HG03469 (cell line): ENCODE results near the gene CC2D1A.

Experiments used
- ATAC-seq: cut with Tn5 transposase; IDR thresholded peaks from one replicate; pipeline ENCODE4 v1.9.1; 2021; ENCODE audit warnings: mild to moderate bottlenecking, moderate library complexity, moderate number of reproducible peaks; ENCODE audit not compliant: unreplicated experiment

The CC2D1A gene

DNA sequence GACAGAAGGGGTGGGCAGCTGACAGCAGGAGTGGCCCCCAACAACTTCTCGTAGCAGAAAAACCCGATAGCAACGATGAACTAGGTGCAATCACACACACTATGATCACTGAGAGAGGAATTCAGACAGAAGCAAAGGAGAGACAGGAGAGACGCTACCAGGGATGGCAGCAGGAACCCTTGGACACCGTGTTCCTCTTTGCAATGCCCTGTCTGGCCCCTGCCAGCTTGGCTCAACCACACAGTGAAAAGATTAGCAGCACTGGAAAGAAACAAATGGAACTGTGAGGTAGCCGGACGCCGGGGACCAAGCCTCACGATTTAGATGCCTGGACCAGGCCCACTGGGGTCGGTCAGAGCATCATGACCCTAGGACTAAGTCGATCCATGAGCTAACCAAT, 69.9 kb downstream of the CC2D1A start:
- ATAC-seq, result no peak

- ATAC-seq, result no peak
These were observed 70.4 kb downstream of the CC2D1A start for GRCh38 chr19:13976446-13976845.

DNA sequence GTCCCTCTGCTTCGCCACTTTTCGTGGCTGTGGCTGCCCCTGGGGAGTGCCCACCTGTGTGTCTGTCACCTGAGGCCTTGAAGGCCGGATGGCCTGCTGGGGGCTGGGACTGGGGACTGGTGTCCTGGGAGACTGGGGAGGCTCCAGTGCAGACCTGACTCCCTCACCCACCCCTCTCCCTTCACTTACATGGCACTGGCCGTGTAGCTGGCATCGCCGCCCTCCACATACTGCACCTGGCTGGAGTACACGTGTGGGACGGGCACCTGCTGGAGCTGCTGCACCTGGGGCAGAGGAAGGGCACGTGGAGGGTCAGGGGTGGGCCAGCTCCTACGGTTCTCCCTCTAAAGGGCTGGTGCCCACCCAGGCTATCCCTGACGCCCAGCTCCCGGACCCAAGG, 71.8 kb downstream of the CC2D1A start:
- ATAC-seq, result no peak

DNA sequence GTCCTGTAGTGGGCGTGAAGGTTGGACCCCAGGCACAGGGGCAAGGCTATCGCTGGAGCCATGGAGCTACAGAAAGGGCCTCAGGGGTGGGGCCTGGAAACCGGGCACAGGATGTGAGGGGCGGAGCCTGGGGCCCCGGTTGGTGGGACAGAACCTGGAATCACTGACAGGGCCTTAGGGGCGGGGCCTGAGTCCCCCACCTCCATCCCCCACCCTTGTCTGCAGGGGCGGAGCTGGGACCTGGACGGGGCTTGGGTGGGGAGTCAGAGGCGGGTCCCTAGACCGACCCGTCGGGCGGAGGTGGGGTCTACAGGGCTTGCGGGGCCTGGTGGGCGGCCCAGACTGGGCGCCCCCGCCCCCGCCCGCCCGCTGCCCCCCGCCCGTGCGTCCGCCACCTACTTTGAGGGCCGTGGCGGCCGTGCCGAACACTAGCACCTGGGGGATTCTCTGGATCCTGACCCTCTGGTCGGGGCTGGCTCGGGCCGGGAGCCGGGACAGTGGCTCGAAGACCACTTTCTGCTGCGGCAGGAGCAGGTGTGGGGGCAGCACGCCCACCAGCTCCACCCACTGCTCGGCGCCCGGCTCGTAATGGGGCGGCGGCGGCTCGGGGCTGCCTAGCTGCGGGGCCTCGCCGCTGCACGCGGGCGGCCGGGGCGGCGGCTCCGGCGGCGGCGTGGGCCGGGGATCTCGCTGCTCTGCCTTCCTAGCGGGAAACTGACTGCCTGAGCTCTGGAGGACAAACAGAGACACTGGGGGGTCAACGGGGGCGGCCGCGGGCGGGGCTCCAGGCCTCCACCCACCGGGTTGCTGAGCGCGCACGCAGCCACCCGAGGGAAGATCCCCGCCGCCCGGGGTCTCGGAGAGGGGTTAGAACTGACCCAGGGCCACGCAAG, 72.6 kb downstream of the CC2D1A start:
- no peak for ATAC-seq

DNA sequence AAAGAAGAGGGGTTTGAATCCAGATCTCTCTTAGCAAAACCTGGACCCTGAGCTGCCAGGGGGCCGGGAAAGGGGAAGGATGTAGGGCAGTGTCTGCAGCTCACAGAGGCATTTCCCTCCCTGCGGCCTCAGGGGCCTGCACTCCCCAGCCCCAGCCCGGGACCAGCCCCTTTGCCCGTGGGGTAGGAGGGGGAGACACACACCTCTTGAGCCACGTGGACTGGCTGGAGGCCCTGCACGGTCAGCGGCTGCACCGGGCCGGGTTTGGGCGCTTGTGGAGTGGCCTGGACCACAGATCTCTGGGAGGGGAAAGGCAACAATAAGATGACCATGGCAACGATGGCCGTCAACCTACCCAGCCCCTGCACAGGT, 73.2 kb downstream of the CC2D1A start:
- ATAC-seq, result no peak

- no peak for ATAC-seq
These were observed 73.7 kb downstream of the CC2D1A start for GRCh38 chr19:13979686-13980085.

GRCh38 chr19:13980340-13980739, 74.3 kb downstream of the CC2D1A start:
- ATAC-seq, result no peak
